Endothelial cell of umbilical vein (primary cell): Measurements from ENCODE around the gene VPREB3. TPM values are rescaled to one million over a fixed set of nuclear protein-coding genes. Genes with fewer than 3 reads are reported as not detected.

Experiments
- BruUV-seq: library from RNA; stranded (reverse); fragments of 400-500 nt; replicated peaks from 2 replicates; lab custom pipeline; 2021; lab: Mats Ljungman, UMichigan
- CTCF ChIA-PET: fragments of 300-600, 350-600 bp; sonication (Branson Sonifier 250); formaldehyde crosslinking; loops from one replicate; lab custom pipeline; 2021; ENCODE audit warnings: antibody characterized with exemption, inconsistent platforms; lab: Charles Lee
- POLR2A ChIA-PET: fragments of 300-600, 350-600 bp; sonication (Branson Sonifier 250); formaldehyde crosslinking; loops from one replicate; lab custom pipeline; 2021; ENCODE audit warnings: antibody characterized with exemption, inconsistent platforms; lab: Charles Lee
- DNase-seq: peaks from one replicate; pipeline ENCODE4 v3.0.0-alpha.2; 2011; ENCODE audit warnings: low read depth, low spot score
- FAIRE-seq: peaks from 2 replicates; lab custom pipeline; 2011; peaks lifted over from hg19 to GRCh38; lab: Jason Lieb, UNC
- H2AFZ ChIP-seq: 2 replicates; pipeline ENCODE4 v1.6.0; 2012; ENCODE audit warnings: low read depth, low read length, control low read depth, inconsistent platforms
- H3K27ac ChIP-seq: 2 replicates; pipeline ENCODE4 v1.5.1; 2011; ENCODE audit warnings: low read depth, mild to moderate bottlenecking, control low read depth, low read length, moderate library complexity; ENCODE audit not compliant: insufficient read depth
- H3K27me3 ChIP-seq, 2 experiments: 2 replicates each; pipeline versions ENCODE4 v1.6.0 to v1.6.1; 2011; ENCODE audit warnings: low read length in 2 of 2, mixed read lengths in 1 of 2; ENCODE audit not compliant: control insufficient read depth in 2 of 2, insufficient read depth in 2 of 2
- H3K36me3 ChIP-seq, 2 experiments: 2 replicates in 1 of 2; 3 replicates in 1 of 2; pipeline ENCODE4 v1.5.1; 2011; ENCODE audit warnings: low read length in 2 of 2, mild to moderate bottlenecking in 1 of 2, moderate library complexity in 1 of 2; ENCODE audit not compliant: control insufficient read depth in 2 of 2, insufficient read depth in 2 of 2; ENCODE audit errors: extremely low read depth in 1 of 2
- H3K4me1 ChIP-seq: 3 replicates; pipeline ENCODE4 v1.5.1; 2011; ENCODE audit warnings: mild to moderate bottlenecking, low read length; ENCODE audit not compliant: control insufficient read depth, insufficient read depth; ENCODE audit errors: extremely low read depth
- H3K4me2 ChIP-seq: 2 replicates; pipeline ENCODE4 v1.6.1; 2011; ENCODE audit warnings: low read length, control low read depth, mixed read lengths; ENCODE audit not compliant: insufficient read depth
- H3K4me3 ChIP-seq, 3 experiments: fragments of 200-600 bp in 1 of 3; sonication (generic), shearing (Covaris generic) in 1 of 3; replicated peaks in 1 of 3; 2 replicates each; pipeline ENCODE4 v1.5.1; 2011 to 2016; ENCODE audit warnings: control low read depth in 3 of 3, low read length in 3 of 3, mild to moderate bottlenecking in 2 of 3, inconsistent platforms in 1 of 3, low read depth in 1 of 3, moderate library complexity in 1 of 3; ENCODE audit not compliant: insufficient read depth in 1 of 3
- H3K79me2 ChIP-seq: 2 replicates; pipeline ENCODE4 v1.6.0; 2012; ENCODE audit warnings: low read length, inconsistent platforms; ENCODE audit not compliant: control insufficient read depth, insufficient read depth
- H3K9ac ChIP-seq: replicated peaks from 2 replicates; pipeline ENCODE3; 2011; ENCODE audit warnings: low read length, control low read depth; ENCODE audit not compliant: insufficient read depth; ENCODE audit errors: extremely low read depth
- H3K9me1 ChIP-seq: replicated peaks from 3 replicates; pipeline ENCODE4 v1.6.0; 2011; ENCODE audit warnings: mild to moderate bottlenecking, low read length; ENCODE audit not compliant: control insufficient read depth, insufficient read depth; ENCODE audit errors: extremely low read depth
- H3K9me3 ChIP-seq: replicated peaks from 2 replicates; pipeline ENCODE4 v1.5.1; 2012; ENCODE audit warnings: low read length, inconsistent platforms; ENCODE audit not compliant: control insufficient read depth, insufficient read depth
- H4K20me1 ChIP-seq: replicated peaks from 2 replicates; pipeline ENCODE3; 2011; ENCODE audit warnings: mild to moderate bottlenecking, low read length; ENCODE audit not compliant: control insufficient read depth, insufficient read depth; ENCODE audit errors: extremely low read depth
- CTCF ChIP-seq, 2 donors: IDR thresholded peaks; 1 replicate in 1 of 2; 2 replicates in 1 of 2; pipeline ENCODE4 v1.5.1; 2011; ENCODE audit warnings: low read length in 2 of 2, mild to moderate bottlenecking in 2 of 2, moderate library complexity in 2 of 2, control low read depth in 1 of 2, inconsistent platforms in 1 of 2, low read depth in 1 of 2; ENCODE audit not compliant: insufficient read depth in 1 of 2; ENCODE audit errors: extremely low read depth in 1 of 2
- EZH2 ChIP-seq: IDR thresholded peaks from 2 replicates; pipeline ENCODE4 v1.6.1; 2012; ENCODE audit warnings: borderline replicate concordance, low read depth, mild to moderate bottlenecking, moderate library complexity, low read length, inconsistent platforms; ENCODE audit not compliant: severe bottlenecking
- FOS ChIP-seq: IDR thresholded peaks from 2 replicates; pipeline ENCODE4 v1.6.1; 2011; ENCODE audit warnings: mild to moderate bottlenecking, low read length, moderate library complexity, borderline replicate concordance; ENCODE audit not compliant: insufficient read depth
- GATA2 ChIP-seq: IDR thresholded peaks from 2 replicates; pipeline ENCODE4 v1.7.0; 2011; ENCODE audit warnings: low read depth, mild to moderate bottlenecking, moderate library complexity, mixed read lengths, low read length; ENCODE audit not compliant: insufficient read length, insufficient read depth
- JUN ChIP-seq: IDR thresholded peaks from 2 replicates; pipeline ENCODE4 v1.6.1; 2011; ENCODE audit warnings: borderline replicate concordance, low read depth; ENCODE audit not compliant: insufficient read length, insufficient read depth
- MAX ChIP-seq: IDR thresholded peaks from 2 replicates; pipeline ENCODE4 v1.6.1; 2011; ENCODE audit not compliant: insufficient read depth, insufficient read length
- MYC ChIP-seq: IDR thresholded peaks from one replicate; pipeline ENCODE4 v1.6.1; 2011; ENCODE audit warnings: mild to moderate bottlenecking, low read depth, low read length
- POLR2A ChIP-seq: IDR thresholded peaks from 2 replicates; pipeline ENCODE4 v1.6.1; 2012; ENCODE audit warnings: low read depth, mild to moderate bottlenecking, control low read depth, low read length
- POLR2AphosphoS5 ChIP-seq: IDR thresholded peaks from 2 replicates; pipeline ENCODE4 v1.6.1; 2012; ENCODE audit warnings: low read depth, mild to moderate bottlenecking, control low read depth, low read length, moderate library complexity; ENCODE audit not compliant: insufficient read depth
- dilution Hi-C: fragments of 300-500 bp; cut with MboI; formaldehyde crosslinking; loops from one replicate; pipeline ENCODE4 v1.15.0; 2019; ENCODE audit warnings: low sequenced_read_pairs; ENCODE audit not compliant: extremely low pct_ligation_motif_present
- intact Hi-C: fragments of 100-400 bp; cut with micrococcal nuclease; formaldehyde crosslinking; loops from one replicate; pipeline ENCODE4 v1.10.0; 2022
- polyA plus RNA-seq, 4 experiments: library from polyadenylated mRNA; depleted of rRNA in 3 of 4; stranded (reverse) in 3 of 4; unstranded in 1 of 4; fragments of >200 nt; gene quantifications; 2 replicates each; pipeline versions ENCODE4 v1.2.1 to v1.2.3, GENCODE V29; 2011 to 2012; ENCODE audit warnings: missing spikeins in 1 of 4
- total RNA-seq: library from RNA; stranded (reverse); gene quantifications from 2 replicates; pipeline ENCODE4 v1.2.3, GENCODE V29; 2021

Gene VPREB3
- total and polyA plus RNA-seq, 2 donors (not counting 3 experiments of a cell fraction or from before 2014, with no cell fraction given): not detected

GRCh38 chr22:23763954-23764353 lies 9.7 kb upstream of the VPREB3 start:
- H3K4me2 ChIP-seq: no peak overlapping the region
- DNase-seq (no peak), FAIRE-seq (no peak)
- intact Hi-C loops (no loop called here), dilution Hi-C loops (no loop called here)
- no peak overlapping the region for H2AFZ ChIP-seq
- peaks cover 22% of the 10 kb centered on the region for H3K4me1 ChIP-seq
- ChIA-PET POLR2A (no interaction called here), CTCF (interaction anchor here (0.6 to 3.8 kb wide), 3 partner anchors 26 to 136 kb away, joined by 3 to 21 read pairs (median 3); no protein-coding TSS in a partner anchor)
- H3K79me2 ChIP-seq: peaks cover 2% of the 10 kb centered on the region
- TF ChIP-seq JUN: no peak
- no peak for TF ChIP-seq FOS
- no peak for TF ChIP-seq POLR2A
- TF ChIP-seq GATA2: no peak
- no peak for TF ChIP-seq CTCF (IDR thresholded peaks at IDR 0.05; ENCODE audit: extremely low read depth in 1 of 2, insufficient read depth in 1 of 2, low read depth in 1 of 2, low read length in 2 of 2)
- no peak for TF ChIP-seq EZH2
- TF ChIP-seq MYC: no peak
- no peak for TF ChIP-seq POLR2AphosphoS5
- no peak for TF ChIP-seq MAX
- H3K27me3 ChIP-seq: no peaks in the 10 kb centered on the region
- H3K36me3 ChIP-seq: peaks cover 0 to 3% of the 10 kb centered on the region in 2 experiments
- H3K9ac ChIP-seq: no peak overlapping the region
- no TSS peak for BruUV-seq
- H4K20me1 ChIP-seq: no peaks in the 10 kb centered on the region
- H3K27ac ChIP-seq: no peak overlapping the region
- no peaks in the 10 kb centered on the region for H3K9me1 ChIP-seq
- no peaks in the 10 kb centered on the region for H3K9me3 ChIP-seq
- H3K4me3 ChIP-seq: no peak overlapping the region
